HG03439 (cell line): ENCODE data around the gene ACR.
A peak's percentile ranks its signal among the peaks of the same experiment; 100 is the strongest.
"Not testable (repeated sequence)": the region's sequence is repeated elsewhere in the genome, so short reads cannot be mapped to it uniquely, and the experiment has no call there.

Experiments used
- ATAC-seq: cut with Tn5 transposase; IDR thresholded peaks from one replicate; pipeline ENCODE4 v1.9.1; 2021; ENCODE audit warnings: mild to moderate bottlenecking, moderate library complexity; ENCODE audit not compliant: unreplicated experiment

Gene ACR

DNA sequence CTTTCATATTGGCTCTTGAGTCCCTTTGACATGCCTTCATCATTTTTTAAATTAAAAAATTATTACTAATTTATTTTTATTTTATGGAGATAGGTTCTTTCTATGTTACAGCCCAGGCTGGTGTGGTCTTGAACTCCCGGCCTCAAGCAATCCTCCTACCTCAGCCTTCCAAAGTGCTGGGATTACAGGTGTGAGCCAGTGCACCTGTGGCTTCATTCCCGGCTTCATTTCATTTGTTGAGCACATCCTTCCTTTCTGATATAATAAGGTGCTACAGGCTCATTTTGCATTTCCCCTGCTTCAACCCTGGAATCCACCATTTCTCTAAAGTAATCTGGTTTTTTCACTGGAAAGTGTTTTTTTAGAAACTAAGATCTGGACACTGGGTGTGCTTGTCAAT lies 23.8 kb downstream of the ACR start:
- ATAC-seq, result not testable (repeated sequence)

DNA sequence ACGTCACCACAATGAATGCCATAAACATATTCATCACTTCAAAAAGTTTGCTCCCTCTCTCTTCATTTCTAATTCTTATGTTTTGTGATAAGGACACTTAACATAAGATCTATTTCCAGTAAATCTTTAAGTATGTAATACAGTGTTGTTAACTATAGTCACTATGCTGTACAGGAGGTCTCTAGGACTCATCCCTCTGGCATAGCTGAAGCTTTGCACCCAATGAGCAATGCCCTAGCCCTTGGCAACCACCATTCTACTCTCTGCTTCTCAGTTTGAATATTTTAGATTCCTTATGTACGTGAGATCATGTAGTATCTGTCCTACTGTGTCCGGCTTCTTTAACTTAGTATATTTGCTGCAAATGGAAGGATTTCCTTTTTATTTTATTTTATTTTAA lies 26.3 kb downstream of the ACR start:
- ATAC-seq, result not testable (repeated sequence)

DNA sequence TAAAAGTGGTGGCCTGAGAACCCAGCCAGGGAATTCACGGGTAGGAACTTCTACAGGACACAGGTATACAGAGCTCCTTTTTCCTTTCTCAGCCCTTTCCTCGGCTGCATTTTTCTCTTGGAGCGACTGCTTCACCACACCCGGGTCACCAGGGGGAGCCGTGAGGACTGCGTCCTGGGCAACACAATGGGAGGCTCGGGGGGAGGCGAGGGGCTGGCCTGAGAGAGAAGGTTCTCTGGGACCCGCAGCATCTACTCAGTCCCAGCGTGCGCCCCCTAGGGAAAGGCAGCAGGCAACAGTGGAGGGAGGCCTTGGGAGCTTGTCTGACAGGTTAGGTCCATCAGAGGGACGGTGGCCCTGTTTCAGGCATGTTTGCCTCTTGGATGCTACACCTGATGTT lies 37.1 kb downstream of the ACR start:
- not testable (repeated sequence) for ATAC-seq

DNA sequence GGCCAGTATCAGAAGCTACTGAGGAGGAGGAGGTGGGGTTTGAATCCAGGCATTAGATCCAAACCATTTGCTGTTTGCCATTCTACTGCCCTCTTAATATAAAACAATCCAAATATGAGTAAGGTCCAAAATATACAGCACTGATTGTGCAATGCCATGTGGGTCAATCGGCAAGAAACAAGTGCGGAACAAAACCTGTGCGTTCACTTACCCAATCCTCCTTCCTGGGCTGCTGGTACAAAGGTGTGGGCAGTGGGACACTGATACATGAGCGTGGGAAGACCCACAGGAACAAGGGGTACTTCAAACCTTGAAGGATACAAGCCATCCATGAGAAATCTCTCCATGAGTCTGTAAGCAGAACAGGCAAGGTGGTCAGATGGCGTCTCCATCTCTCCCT lies 39.6 kb downstream of the ACR start:
- ATAC-seq, result not testable (repeated sequence)

DNA sequence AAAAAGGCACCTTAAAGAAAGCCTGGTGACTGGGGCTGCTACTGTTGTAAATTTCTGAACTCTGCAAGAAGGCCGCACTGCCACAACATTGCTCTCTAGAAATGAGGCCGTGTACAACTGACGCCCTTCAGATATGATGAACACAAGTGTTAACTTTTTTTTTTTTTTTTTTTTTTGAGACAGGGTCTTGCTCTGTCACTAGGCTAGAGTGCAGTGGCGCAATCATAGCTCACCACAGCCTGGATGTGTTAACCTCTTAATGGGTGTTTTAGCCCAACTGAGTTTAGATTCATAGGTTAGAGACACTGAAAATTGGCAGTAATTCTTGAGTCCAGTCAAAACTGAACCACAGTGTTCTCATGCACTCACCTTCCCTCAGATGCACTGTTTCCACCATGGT lies 42.2 kb downstream of the ACR start:
- not testable (repeated sequence) for ATAC-seq

DNA sequence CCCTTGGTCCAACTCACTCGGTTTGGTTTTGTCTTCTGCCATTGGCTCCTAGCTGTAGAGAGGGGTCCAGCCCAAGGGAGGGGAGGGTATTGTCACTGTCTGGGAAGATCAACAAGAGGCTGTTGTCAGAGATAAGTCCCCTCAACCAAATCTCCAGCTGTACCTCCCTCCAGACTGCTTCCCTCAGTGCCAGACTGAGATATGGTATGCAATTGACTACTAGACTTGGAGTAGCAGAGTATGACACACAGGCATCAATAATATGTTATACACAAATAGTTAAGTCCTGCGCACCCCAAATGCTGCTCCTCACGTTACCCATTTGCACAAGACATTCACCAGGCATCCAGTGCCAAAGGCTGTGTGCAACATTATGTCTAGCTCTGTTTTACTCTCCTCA lies 44.2 kb downstream of the ACR start:
- ATAC-seq, result not testable (repeated sequence)

DNA sequence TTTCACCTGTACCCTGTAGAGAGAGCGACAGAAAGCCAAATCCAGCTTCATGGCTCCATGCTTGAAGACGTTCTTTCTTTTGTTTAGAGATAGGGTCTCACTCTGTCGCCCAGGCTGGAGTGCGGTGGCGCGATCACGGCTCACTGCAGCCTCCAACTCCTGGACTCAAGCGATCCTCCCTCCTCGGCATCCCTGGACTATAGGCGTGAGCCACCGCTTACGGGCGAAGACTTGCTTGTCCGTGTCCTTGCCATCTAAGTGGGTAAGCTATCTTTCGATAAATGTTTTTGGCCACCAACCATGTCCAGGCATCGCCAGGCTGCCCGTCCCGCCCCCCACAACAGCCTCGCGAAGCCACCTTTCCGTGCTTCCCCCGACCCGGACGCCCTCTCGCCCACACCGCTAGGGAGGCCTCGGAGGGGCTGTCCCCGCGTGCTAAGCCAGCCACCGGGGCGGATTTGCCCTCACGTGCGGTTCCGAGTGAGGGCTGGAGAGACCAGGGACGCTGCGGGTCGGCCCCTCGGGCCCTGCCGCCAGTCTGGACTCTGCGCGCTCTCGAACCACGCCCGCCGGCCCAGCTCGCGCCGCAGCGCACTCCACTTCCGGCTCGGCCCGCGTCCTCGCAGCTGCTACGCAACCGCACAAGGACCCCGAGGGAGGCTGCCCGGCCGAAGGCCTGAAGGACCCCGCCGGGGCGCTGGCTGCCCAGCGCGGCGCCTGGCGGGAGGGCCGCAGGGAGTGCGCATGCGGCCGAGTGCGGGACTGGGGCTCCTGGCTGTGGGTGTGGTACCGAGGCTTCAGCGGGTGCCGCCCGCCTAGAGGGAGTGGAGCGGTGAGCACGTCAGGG lies 45.3 kb downstream of the ACR start, which contains the start of gene RABL2B:
TSS of gene RABL2B (minus strand) at position 604 of the 847 bp plus-strand sequence. CDS start 1,342 bp downstream, outside the sequence.
- ATAC-seq, result peak; percentile 99

DNA sequence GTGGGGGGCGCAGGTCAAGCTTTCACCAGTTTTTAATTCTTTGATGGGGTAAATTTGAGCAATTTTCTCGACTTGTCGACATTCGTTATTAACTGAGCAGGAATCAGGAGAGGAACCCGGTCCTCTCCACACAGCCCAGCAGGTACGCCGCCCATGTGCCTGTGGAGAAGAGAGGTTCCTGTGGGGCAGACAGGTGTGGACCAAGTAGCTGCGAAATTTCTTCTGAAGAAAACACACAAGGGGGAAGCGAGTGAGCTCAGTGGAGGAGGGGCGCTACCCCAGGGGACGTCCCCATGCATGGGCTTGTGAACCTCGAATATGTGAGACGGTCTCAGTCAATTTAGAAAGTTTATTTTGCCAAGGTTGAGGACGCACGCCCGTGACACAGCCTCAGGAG lies 45.9 kb downstream of the ACR start:
- ATAC-seq, result peak; percentile 22

DNA sequence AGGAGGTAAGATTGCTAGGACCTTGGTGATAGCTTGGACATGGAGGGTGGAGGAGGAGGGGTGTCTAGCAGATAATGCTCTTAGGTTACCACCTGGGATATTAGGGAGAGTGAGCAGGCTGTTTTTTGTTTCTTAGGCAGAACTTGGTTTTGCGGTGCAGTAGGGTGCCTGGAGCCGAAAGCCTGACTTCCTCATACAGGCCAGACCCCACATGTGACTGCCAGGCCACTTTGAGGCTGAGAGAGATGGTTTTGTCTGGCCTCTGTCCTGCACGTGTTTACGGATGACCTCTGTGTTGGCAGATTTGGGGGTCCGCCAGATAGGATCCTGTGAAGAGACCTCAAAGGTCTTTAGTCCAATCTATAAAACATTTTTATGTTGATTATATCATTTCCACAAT lies 47.3 kb downstream of the ACR start:
- not testable (repeated sequence) for ATAC-seq

DNA sequence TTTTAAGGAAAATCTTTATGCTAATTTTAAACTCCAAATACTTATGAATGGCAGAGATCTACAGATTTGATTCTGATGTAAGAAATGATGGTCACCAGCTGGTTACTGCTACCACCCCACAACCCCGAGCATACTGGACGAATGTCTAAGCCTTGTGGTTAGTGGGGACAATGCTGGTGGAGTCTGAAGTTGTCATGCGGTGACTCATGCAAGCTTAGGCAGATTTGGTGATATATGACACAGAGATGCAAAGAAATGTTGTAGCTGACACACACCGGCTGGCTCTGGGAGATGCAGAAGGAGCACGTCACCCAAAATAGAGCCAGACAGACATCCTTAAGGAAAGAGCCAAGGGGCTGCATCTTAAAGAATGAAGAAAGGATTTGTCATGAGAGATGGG lies 48.9 kb downstream of the ACR start:
- not testable (repeated sequence) for ATAC-seq
